HEK293 (cell line): Measurements from ENCODE around the gene GLIS1.

Source experiments
- CTCF ChIA-PET: fragments of 350-600 bp; formaldehyde crosslinking; extraction: SDS; loops from one replicate; lab custom pipeline; 2021; ENCODE audit warnings: antibody characterized with exemption; lab: Yijun Ruan, JAX
- POLR2A ChIA-PET: fragments of 300-600 bp; formaldehyde crosslinking; extraction: SDS; loops from one replicate; lab custom pipeline; 2020; ENCODE audit warnings: antibody characterized with exemption, inconsistent platforms; lab: Yijun Ruan, JAX
- H3K27ac ChIP-seq: fragments of 200-500 bp; sonication (Bioruptor generic); 2 replicates; pipeline ENCODE4 v1.5.1; 2014; ENCODE audit warnings: low read depth, low read length, control low read depth, inconsistent platforms; ENCODE audit errors: extremely low read depth
- H3K36me3 ChIP-seq, 2 experiments: fragments of 200-500 bp in 1 of 2; sonication (Bioruptor generic) in 1 of 2; 1 replicate in 1 of 2; 2 replicates in 1 of 2; pipeline ENCODE4 v1.5.1; 2014 to 2017; ENCODE audit warnings: inconsistent platforms in 2 of 2, low read length in 2 of 2; ENCODE audit not compliant: control insufficient read depth in 2 of 2, insufficient read depth in 1 of 2
- H3K4me1 ChIP-seq: fragments of 200-500 bp; sonication (Bioruptor generic); 2 replicates; pipeline ENCODE4 v1.5.1; 2014; ENCODE audit warnings: mild to moderate bottlenecking, low read length, inconsistent platforms; ENCODE audit not compliant: control insufficient read depth, insufficient read depth
- H3K4me3 ChIP-seq: 2 replicates; pipeline ENCODE4 v1.5.1; 2011; ENCODE audit warnings: low read depth, mild to moderate bottlenecking, control low read depth, low read length, moderate library complexity
- H3K9me3 ChIP-seq: fragments of 200-500 bp; sonication (Bioruptor generic); 2 replicates; pipeline ENCODE4 v1.5.1; 2014; ENCODE audit warnings: low read depth, low read length, inconsistent platforms; ENCODE audit not compliant: control insufficient read depth, insufficient read depth
- KLF9 ChIP-seq: fragments of 450-650 bp; formaldehyde crosslinking; IDR thresholded peaks from 2 replicates; pipeline ENCODE4 v1.5.1; 2016; ENCODE audit warnings: missing biosample characterization, missing genetic modification characterization, low read depth
- PRDM2 ChIP-seq: fragments of 450-650 bp; formaldehyde crosslinking; IDR thresholded peaks from 2 replicates; pipeline ENCODE4 v1.5.1; 2016; ENCODE audit warnings: missing biosample characterization, missing genetic modification characterization, borderline replicate concordance
- SETDB1 ChIP-seq: IDR thresholded peaks from one replicate; pipeline ENCODE4 v1.6.1; 2017; ENCODE audit warnings: mild to moderate bottlenecking, low read length, moderate library complexity, mixed read lengths; ENCODE audit not compliant: insufficient read length
- YY1 ChIP-seq: fragments of 450-650 bp; formaldehyde crosslinking; IDR thresholded peaks from 2 replicates; pipeline ENCODE4 v1.5.1; 2018; ENCODE audit warnings: missing biosample characterization, missing genetic modification characterization
- ZFP3 ChIP-seq: fragments of 450-650 bp; formaldehyde crosslinking; IDR thresholded peaks from 2 replicates; pipeline ENCODE4 v1.5.1; 2016; ENCODE audit warnings: low read depth, missing biosample characterization, missing genetic modification characterization
- ZIC2 ChIP-seq: fragments of 450-650 bp; formaldehyde crosslinking; IDR thresholded peaks from 2 replicates; pipeline ENCODE4 v1.5.1; 2016; ENCODE audit warnings: missing biosample characterization, missing genetic modification characterization
- ZNF16 ChIP-seq: fragments of 450-650 bp; formaldehyde crosslinking; IDR thresholded peaks from 2 replicates; pipeline ENCODE4 v1.5.1; 2016; ENCODE audit warnings: low read depth, missing biosample characterization, missing genetic modification characterization
- ZNF449 ChIP-seq: fragments of 450-650 bp; formaldehyde crosslinking; IDR thresholded peaks from 2 replicates; pipeline ENCODE4 v1.5.1; 2017; ENCODE audit warnings: missing biosample characterization, mild to moderate bottlenecking, missing genetic modification characterization, moderate library complexity
- ZNF513 ChIP-seq: fragments of 450-650 bp; IDR thresholded peaks from 2 replicates; pipeline ENCODE4 v1.5.1; 2018; ENCODE audit warnings: missing biosample characterization, missing genetic modification characterization
- ZNF785 ChIP-seq: fragments of 450-650 bp; formaldehyde crosslinking; IDR thresholded peaks from 2 replicates; pipeline ENCODE4 v1.5.1; 2016; ENCODE audit warnings: missing biosample characterization, missing genetic modification characterization
- ZNF843 ChIP-seq: fragments of 450-650 bp; formaldehyde crosslinking; IDR thresholded peaks from 2 replicates; pipeline ENCODE4 v1.5.1; 2016; ENCODE audit warnings: missing biosample characterization, missing genetic modification characterization

The GLIS1 gene

GRCh38 chr1:53659436-53659835, 79.5 kb downstream of the GLIS1 start:
- ChIA-PET POLR2A (no interaction called here), CTCF (interaction anchor here (1.5 kb wide), 1 partner anchor 20 kb away, joined by 5 read pairs; no protein-coding TSS in a partner anchor)
- no peaks in the 10 kb centered on the region for H3K36me3 ChIP-seq
- no peak overlapping the region for H3K4me3 ChIP-seq
- no peaks in the 10 kb centered on the region for H3K4me1 ChIP-seq
- H3K9me3 ChIP-seq = no peaks in the 10 kb centered on the region
- no peak overlapping the region for H3K27ac ChIP-seq
- no peak for TF ChIP-seq KLF9 (tag by site-specific recombination)
- no peak for TF ChIP-seq YY1 (tag by site-specific recombination)
- TF ChIP-seq ZNF843 (tag by site-specific recombination) = no peak
- no peak for TF ChIP-seq ZNF16 (tag by site-specific recombination)
- no peak for TF ChIP-seq ZNF785 (tag by site-specific recombination)
- TF ChIP-seq SETDB1 = no peak
- no peak for TF ChIP-seq PRDM2 (tag by site-specific recombination)
- no peak for TF ChIP-seq ZFP3 (tag by site-specific recombination)
- no peak for TF ChIP-seq ZNF449 (tag by site-specific recombination)

DNA sequence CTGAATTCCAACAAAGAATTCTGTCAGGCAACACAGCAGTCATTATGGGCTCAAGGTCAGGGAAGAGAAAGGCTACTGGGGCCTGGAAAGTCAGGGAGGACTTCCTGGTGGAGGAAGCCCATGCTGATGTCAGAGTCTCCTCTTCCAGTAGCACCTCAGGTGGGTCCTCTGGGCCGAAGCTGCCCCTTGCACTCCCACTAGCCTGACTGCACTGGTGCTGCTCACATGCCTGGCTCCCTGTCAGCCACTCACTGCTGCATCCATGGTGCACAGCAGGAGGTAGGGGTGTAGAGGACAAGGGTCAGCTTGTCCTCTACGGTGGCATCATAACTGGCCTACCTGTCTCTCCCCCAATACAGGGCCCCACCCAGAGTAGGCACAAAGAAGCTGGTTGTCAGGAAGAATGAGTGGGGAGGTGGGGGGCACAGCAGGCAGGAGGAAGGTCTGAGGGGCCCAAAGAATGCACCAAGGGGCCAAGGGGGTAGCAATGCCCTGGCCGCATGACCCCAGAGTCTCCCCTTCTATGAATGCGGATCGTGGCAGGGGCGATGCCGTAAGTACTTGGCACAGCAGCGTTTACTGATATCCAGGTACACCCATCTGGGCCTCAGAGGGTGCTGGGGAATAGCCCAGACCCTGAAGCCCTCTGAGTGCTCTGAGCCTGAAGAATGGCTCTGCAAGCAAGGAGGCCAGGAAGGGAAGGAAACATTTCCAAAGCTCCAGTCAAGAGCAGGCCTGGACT, 80.3 kb downstream of the GLIS1 start:
- H3K9me3 ChIP-seq = no peaks in the 10 kb centered on the region
- ChIA-PET POLR2A (interaction anchor here (0.5 kb wide), 1 partner anchor 129 kb away, joined by 4 read pairs; no protein-coding TSS in a partner anchor), CTCF (interaction anchor here (1.5 kb wide), 1 partner anchor 19 kb away, joined by 5 read pairs; no protein-coding TSS in a partner anchor)
- H3K27ac ChIP-seq = no peak overlapping the region
- H3K4me3 ChIP-seq = no peak overlapping the region
- H3K4me1 ChIP-seq = no peaks in the 10 kb centered on the region
- H3K36me3 ChIP-seq = no peaks in the 10 kb centered on the region
- TF ChIP-seq ZIC2 = peak; percentile 54
- TF ChIP-seq ZNF513 (tag by site-specific recombination) = no peak
- TF ChIP-seq, all 188 proteins: peak for 1
